Right lobe of liver (tissue), 6 donors: ENCODE results near the gene VPS37D. TPM values are rescaled to one million over a fixed set of nuclear protein-coding genes. Genes with fewer than 3 reads are reported as not detected.
A peak's percentile ranks its signal among the peaks of the same experiment; 100 is the strongest.

Source experiments
- ATAC-seq, 4 donors: fragments of 200-7000 bp; cut with Tn5 transposase; one replicate each; pipeline ENCODE4 v1.9.1; 2020; ENCODE audit warnings: mild to moderate bottlenecking in 4 of 4, moderate library complexity in 4 of 4
- DNase-seq, 3 donors: peaks; one replicate each; pipeline ENCODE4 v3.0.0-alpha.2; 2020
- H3K27ac ChIP-seq, 3 donors: fragments of 200-600 bp; one replicate each; pipeline ENCODE4 v1.8.0; 2022
- H3K27me3 ChIP-seq, 2 donors: fragments of 200-600 bp; one replicate each; pipeline ENCODE4 v1.8.0; 2022
- H3K36me3 ChIP-seq, 4 donors: fragments of 200-600 bp; sonication (generic) in 1 of 4; one replicate each; pipeline versions ENCODE4 v1.5.1 to v1.8.0; 2017 to 2022; ENCODE audit warnings: control low read depth in 1 of 4
- H3K4me1 ChIP-seq, 4 donors: fragments of 200-600 bp; sonication (generic) in 1 of 4; one replicate each; pipeline versions ENCODE4 v1.5.1 to v1.8.0; 2017 to 2022; ENCODE audit warnings: control low read depth in 1 of 4
- H3K4me3 ChIP-seq, 3 donors: fragments of 200-600 bp; one replicate each; pipeline ENCODE4 v1.8.0; 2022
- H3K9me3 ChIP-seq, 4 donors: fragments of 200-600 bp; sonication (generic) in 1 of 4; one replicate each; pipeline versions ENCODE4 v1.5.1 to v1.8.0; 2017 to 2022; ENCODE audit warnings: control low read depth in 1 of 4
- CTCF ChIP-seq, 4 donors: fragments of 200-600 bp in 3 of 4; fragments of 450-650 bp in 1 of 4; IDR thresholded peaks; one replicate each; pipeline versions ENCODE4 v1.5.1 to v1.8.0; 2016 to 2022; ENCODE audit warnings: antibody characterized with exemption in 4 of 4, mild to moderate bottlenecking in 2 of 4
- POLR2A ChIP-seq: fragments of 450-650 bp; IDR thresholded peaks from one replicate; pipeline ENCODE4 v1.6.1; 2017; ENCODE audit warnings: antibody characterized with exemption, mild to moderate bottlenecking
- WGBS: methylation state at CpG from one replicate; pipeline ENCODE4 v1.1.6; 2018; ENCODE audit warnings: low coverage, low lambda C conversion rate; ENCODE audit not compliant: insufficient coverage; ENCODE audit errors: missing lambda C conversion rate; 5-methylcytosine and 5-hydroxymethylcytosine counted together
- intact Hi-C, 2 donors: fragments of 100-400 bp; cut with DNase I; formaldehyde crosslinking; loops; one replicate each; pipeline versions ENCODE4 v1.11.2 to v1.14.1; 2022
- total RNA-seq, 6 experiments: library from RNA; depleted of rRNA in 2 of 6; stranded (reverse); fragments of >200 nt in 2 of 6; fragmentation: NEBNext Ultra II Directional in 3 of 6; extraction: Animal tissue kit (Norgen Biotek cat#: 25700) in 3 of 6; gene quantifications; one replicate each; pipeline versions ENCODE4 v1.1.0 to v1.2.4, GENCODE V29; 2016 to 2023
- donor health status: DM: no; HTN: yes; CAD: no.
- donor health status: DM: no; HTN: no; CAD: no.
- donor health status: DM: no; HTN: no; CAD: no.
- donor health status: DM: no; HTN: yes; CAD: no.
- donor health status: DM: no; HTN: yes; CAD: no.

VPS37D gene
- total RNA-seq, 6 experiments from 2014 or later = 1.2 to 3.0 (median 2.2) TPM

GRCh38 chr7:73685311-73685710, 17.7 kb downstream of the VPS37D start:
- no peak overlapping the region for H3K27ac ChIP-seq
- H3K4me3 ChIP-seq = no peak overlapping the region
- ATAC-seq = no peak
- intact Hi-C loops = no loop called here
- DNase-seq = no peak
- no peaks in the 10 kb centered on the region for H3K27me3 ChIP-seq
- H3K4me1 ChIP-seq = peaks cover 0 to 23% (median 12%) of the 10 kb centered on the region in 4 donors
- TF ChIP-seq POLR2A = no peak
- no peak for TF ChIP-seq CTCF (IDR thresholded peaks at IDR 0.05)
- WGBS = 97% methylated on average over 8 of the region's 18 CpGs
- peaks cover 0 to 13% (median 2%) of the 10 kb centered on the region in 4 donors for H3K36me3 ChIP-seq
- no peaks in the 10 kb centered on the region for H3K9me3 ChIP-seq

GRCh38 chr7:73688288-73688687, 20.7 kb downstream of the VPS37D start:
- Histone ChIP-seq H3K27me3 (no peaks in the 10 kb centered on the region), H3K36me3 (peaks cover 0 to 37% (median 7%) of the 10 kb centered on the region in 4 donors), H3K9me3 (no peaks in the 10 kb centered on the region), H3K4me3 (no peak overlapping the region), H3K4me1 (peaks cover 0 to 3% (median 0%) of the 10 kb centered on the region in 4 donors), H3K27ac (no peak overlapping the region)
- no peak for TF ChIP-seq POLR2A
- TF ChIP-seq CTCF (IDR thresholded peaks at IDR 0.05) = no peak
- DNase-seq (no peak), ATAC-seq (no peak)
- intact Hi-C loops = no loop called here
- WGBS = 88% methylated on average over 6 of the region's 8 CpGs

- no peak for TF ChIP-seq POLR2A
- TF ChIP-seq CTCF (IDR thresholded peaks at IDR 0.05) = no peak
- Histone ChIP-seq H3K27me3 (no peaks in the 10 kb centered on the region), H3K4me1 (no peaks in the 10 kb centered on the region), H3K9me3 (no peaks in the 10 kb centered on the region), H3K27ac (no peak overlapping the region), H3K4me3 (no peak overlapping the region), H3K36me3 (peaks cover 0 to 57% (median 19%) of the 10 kb centered on the region in 4 donors)
- intact Hi-C loops = no loop called here
- DNase-seq (no peak), ATAC-seq (peak in 1 of 4 donors; percentile 18)
- WGBS = 67% methylated on average over 3 of the region's 7 CpGs
Measured at GRCh38 chr7:73690646-73691045, 23.0 kb downstream of the VPS37D start.

GRCh38 chr7:73696372-73696771, 28.7 kb downstream of the VPS37D start:
- ATAC-seq = no peak
- intact Hi-C loops = no loop called here
- WGBS = 91% methylated on average over 4 of the region's 4 CpGs

More at GRCh38 chr7:73696372-73696771, 28.7 kb downstream of the VPS37D start:
- Histone ChIP-seq H3K36me3 (peaks cover 0 to 54% (median 23%) of the 10 kb centered on the region in 4 donors), H3K4me1 (no peaks in the 10 kb centered on the region), H3K4me3 (no peak overlapping the region), H3K27ac (no peak overlapping the region), H3K9me3 (no peaks in the 10 kb centered on the region), H3K27me3 (no peaks in the 10 kb centered on the region)
- no peak for DNase-seq
- TF ChIP-seq CTCF (IDR thresholded peaks at IDR 0.05) (no peak), POLR2A (no peak)
